ENCODE data around the gene CCND3. TPM values are rescaled to one million over a fixed set of nuclear protein-coding genes. Genes with fewer than 3 reads are reported as not detected.

Gene CCND3
- total RNA-seq, 1 experiment from 2014 or later, result 26.6 TPM

DNA sequence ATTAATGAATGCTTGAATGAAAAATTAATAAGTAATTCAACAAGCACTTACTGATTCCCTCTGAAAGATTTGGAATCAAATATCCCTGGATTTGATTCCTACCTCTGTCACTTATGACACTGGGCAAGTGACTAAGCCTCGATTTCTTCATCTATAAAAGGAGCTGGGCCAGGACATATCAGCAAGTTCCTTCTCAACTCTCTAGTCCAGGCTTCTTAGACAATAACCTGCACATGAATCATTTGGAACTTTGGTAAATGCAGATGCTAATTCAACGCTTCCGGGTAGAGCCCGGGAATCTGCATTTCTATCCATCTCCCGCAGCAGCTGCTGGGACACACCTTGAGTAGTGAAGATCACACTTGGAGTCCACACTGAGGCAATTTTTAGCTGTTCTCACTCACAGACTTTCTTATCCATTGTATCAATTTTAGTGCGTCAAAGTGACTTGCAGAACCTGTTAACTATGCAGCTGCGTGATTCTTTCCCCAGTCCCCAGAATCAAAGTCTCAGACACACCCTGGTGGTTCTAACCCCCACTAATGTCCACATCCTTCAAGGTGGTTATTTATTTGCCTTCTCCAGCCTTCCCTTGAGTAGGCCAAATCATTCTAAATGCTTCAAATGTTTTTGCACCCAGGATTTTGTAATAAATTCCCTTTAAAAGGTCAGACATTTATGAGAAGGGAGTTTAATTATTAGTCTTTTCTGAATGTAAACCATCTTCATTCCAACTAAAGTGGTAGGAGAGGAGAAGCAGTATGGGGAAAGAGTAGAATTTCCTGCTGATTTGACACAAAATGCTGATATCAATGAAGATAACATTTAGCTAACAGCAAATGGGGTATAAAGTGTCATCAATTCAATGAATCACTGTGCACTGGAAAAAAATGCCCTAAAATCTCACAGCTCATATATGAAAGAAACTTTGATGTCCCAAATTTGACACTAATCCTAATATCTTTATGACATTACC is 26.0 kb upstream of the CCND3 start:
- Histone ChIP-seq H3K27me3 (ENCODE audit: insufficient read depth, low read length) (no peaks in the 10 kb centered on the region), H3K79me2 (ENCODE audit: insufficient read depth, low read length) (no peaks in the 10 kb centered on the region), H3K9ac (ENCODE audit: low read length) (peak overlapping the region; percentile 33), H3K4me3 (replicated peaks in 1 of 2; ENCODE audit: low read depth in 1 of 2, low read length in 2 of 2) (peak overlapping the region; percentile 1 to 15; a peak in 2 of 4 replicates), H3K36me3 (ENCODE audit: control insufficient read depth in 1 of 2, insufficient read depth in 2 of 2, low read length in 2 of 2) (no peaks in the 10 kb centered on the region), H4K20me1 (ENCODE audit: insufficient read depth) (no peaks in the 10 kb centered on the region), H3K4me2 (ENCODE audit: low read length) (peak overlapping the region; percentile 59), H3K27ac (ENCODE audit: low read depth, low read length) (peak overlapping the region; percentile 79), H3K4me1 (ENCODE audit: control insufficient read depth in 1 of 2, insufficient read depth in 2 of 2, low read length in 2 of 2) (peaks cover 24 to 37% of the 10 kb centered on the region in 2 experiments), H2AFZ (ENCODE audit: low read depth, low read length, poor library complexity, severe bottlenecking) (peak overlapping the region; percentile 74), H3K9me2 (ENCODE audit: insufficient read depth) (no peaks in the 10 kb centered on the region), H3K9me3 (ENCODE audit: control insufficient read depth in 1 of 2, insufficient read depth in 1 of 2, low read depth in 1 of 2, low read length in 2 of 2) (no peaks in the 10 kb centered on the region)
- ATAC-seq (peak; percentile 70), DNase-seq (ENCODE audit: low read depth, low spot score) (peak; percentile 63)
- ChIA-PET RAD21 (ENCODE audit: low non-redundant PET in 1 of 2, low total read pairs in 2 of 2, uncharacterized antibody in 2 of 2, unreplicated experiment in 2 of 2) (no interaction called here), CTCF (interaction anchor here (0.9 kb wide), 1 partner anchor 47 kb away, joined by 3 read pairs; the partner anchor contains the start of genes BYSL and MED20), POLR2A (no interaction called here)
- TF ChIP-seq SIN3A (IDR thresholded peaks at IDR 0.05; ENCODE audit: low read depth), result no peak
- TF ChIP-seq EZH2 (IDR thresholded peaks at IDR 0.05), result no peak
- peak; percentile 66; the same call in 1 of the 2 replicates for TF ChIP-seq CBX3 (IDR thresholded peaks at IDR 0.05; ENCODE audit: low read depth)
- TF ChIP-seq JUND (IDR thresholded peaks at IDR 0.05), result 0 out of 2 replicates have a peak, but pooled peaks have one; percentile 42
- 0 out of 2 replicates have a peak, but pooled peaks have one; percentile 8 for TF ChIP-seq RAD21 (IDR thresholded peaks at IDR 0.05; ENCODE audit: low read depth)
- TF ChIP-seq ELF1 (IDR thresholded peaks at IDR 0.05; ENCODE audit: borderline replicate concordance, low read depth), result peak; percentile 81
- no peak; the same call in 1 of the 2 replicates for TF ChIP-seq POLR2AphosphoS5 (IDR thresholded peaks at IDR 0.05; ENCODE audit: low read depth, low read length)
- no peak for TF ChIP-seq SRF (IDR thresholded peaks at IDR 0.05; ENCODE audit: low read depth)
- no peak for TF ChIP-seq ZFX (IDR thresholded peaks at IDR 0.05)
- TF ChIP-seq, protein P1, sequence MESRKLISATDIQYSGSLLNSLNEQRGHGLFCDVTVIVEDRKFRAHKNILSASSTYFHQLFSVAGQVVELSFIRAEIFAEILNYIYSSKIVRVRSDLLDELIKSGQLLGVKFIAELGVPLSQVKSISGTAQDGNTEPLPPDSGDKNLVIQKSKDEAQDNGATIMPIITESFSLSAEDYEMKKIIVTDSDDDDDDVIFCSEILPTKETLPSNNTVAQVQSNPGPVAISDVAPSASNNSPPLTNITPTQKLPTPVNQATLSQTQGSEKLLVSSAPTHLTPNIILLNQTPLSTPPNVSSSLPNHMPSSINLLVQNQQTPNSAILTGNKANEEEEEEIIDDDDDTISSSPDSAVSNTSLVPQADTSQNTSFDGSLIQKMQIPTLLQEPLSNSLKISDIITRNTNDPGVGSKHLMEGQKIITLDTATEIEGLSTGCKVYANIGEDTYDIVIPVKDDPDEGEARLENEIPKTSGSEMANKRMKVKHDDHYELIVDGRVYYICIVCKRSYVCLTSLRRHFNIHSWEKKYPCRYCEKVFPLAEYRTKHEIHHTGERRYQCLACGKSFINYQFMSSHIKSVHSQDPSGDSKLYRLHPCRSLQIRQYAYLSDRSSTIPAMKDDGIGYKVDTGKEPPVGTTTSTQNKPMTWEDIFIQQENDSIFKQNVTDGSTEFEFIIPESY (IDR thresholded peaks at IDR 0.05; ENCODE audit: extremely low read depth, insufficient replicate concordance, low read length), result no peak
- TF ChIP-seq POLR2A (IDR thresholded peaks at IDR 0.05; ENCODE audit: borderline replicate concordance, extremely low read depth, insufficient read depth, insufficient read length), result no peak
- 0 out of 2 replicates have a peak, but pooled peaks have one; percentile 1 for TF ChIP-seq SP1 (IDR thresholded peaks at IDR 0.05; ENCODE audit: low read depth)
- TF ChIP-seq, protein P2, sequence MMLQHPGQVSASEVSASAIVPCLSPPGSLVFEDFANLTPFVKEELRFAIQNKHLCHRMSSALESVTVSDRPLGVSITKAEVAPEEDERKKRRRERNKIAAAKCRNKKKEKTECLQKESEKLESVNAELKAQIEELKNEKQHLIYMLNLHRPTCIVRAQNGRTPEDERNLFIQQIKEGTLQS (IDR thresholded peaks at IDR 0.05), result no peak
- peak; percentile 63 for TF ChIP-seq CEBPB (IDR thresholded peaks at IDR 0.05; ENCODE audit: low read depth)
- peak; percentile 22; the same call in 1 of the 2 replicates for TF ChIP-seq EGR1 (IDR thresholded peaks at IDR 0.05; ENCODE audit: low read depth)
- no peak; the same call in none of the 2 replicates for TF ChIP-seq FOSL1 (IDR thresholded peaks at IDR 0.05; ENCODE audit: low read depth)
- intact Hi-C loops (cut with micrococcal nuclease), result no loop called here
- no TSS peak for BruUV-seq (replicated peaks)

Measured in HCT116 (cell line).